Fibroblast of skin of scalp (primary cell): Measurements from ENCODE around the gene RFC5.
"Not testable (repeated sequence)": the region's sequence is repeated elsewhere in the genome, so short reads cannot be mapped to it uniquely, and the experiment has no call there.

ENCODE experiments used
- DNase-seq: peaks from one replicate; pipeline ENCODE4 v3.0.0-alpha.2; 2013

RFC5 gene

GRCh38 chr12:118015944-118016343 is 559 bp upstream of the RFC5 start:
- DNase-seq, result no peak

DNA sequence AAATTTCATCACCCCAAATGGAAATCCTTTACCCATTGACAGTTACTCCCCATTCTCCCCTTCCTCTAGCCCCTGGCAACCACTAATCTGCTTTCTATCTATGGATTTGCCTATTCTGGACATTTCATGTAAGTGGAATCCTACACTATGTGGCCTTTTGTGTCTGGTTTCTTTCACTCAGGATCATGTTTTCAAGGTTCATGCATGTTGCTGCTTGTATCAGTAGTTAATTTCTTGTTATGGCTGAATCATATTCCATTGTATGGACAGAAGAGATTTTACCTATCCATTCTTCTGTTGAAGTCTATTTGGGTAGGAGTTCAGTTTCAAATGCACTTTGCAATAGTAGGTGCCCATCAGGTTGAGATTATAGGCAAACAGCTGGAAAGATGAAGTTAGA is 1.4 kb downstream of the RFC5 start:
- no peak for DNase-seq

DNA sequence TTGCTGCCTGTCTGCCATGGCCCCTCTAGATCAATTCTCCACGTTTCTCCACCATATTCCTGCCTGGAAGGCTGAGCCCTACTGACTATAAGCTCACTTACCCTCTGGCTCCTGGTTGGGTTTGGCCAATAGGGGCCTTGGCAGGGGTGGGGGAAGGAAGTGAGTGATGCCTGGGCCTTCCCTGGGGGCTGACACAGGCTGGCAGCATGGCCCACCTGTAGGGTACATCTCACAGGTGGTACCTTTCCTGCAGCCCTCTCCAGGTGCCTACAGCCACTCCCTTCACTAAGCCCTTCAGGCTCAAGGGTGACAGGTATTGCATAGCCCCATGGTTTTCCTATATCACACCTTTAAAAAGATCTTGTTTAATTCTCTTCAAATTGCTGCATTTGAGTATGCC is 3.5 kb downstream of the RFC5 start:
- no peak for DNase-seq

DNA sequence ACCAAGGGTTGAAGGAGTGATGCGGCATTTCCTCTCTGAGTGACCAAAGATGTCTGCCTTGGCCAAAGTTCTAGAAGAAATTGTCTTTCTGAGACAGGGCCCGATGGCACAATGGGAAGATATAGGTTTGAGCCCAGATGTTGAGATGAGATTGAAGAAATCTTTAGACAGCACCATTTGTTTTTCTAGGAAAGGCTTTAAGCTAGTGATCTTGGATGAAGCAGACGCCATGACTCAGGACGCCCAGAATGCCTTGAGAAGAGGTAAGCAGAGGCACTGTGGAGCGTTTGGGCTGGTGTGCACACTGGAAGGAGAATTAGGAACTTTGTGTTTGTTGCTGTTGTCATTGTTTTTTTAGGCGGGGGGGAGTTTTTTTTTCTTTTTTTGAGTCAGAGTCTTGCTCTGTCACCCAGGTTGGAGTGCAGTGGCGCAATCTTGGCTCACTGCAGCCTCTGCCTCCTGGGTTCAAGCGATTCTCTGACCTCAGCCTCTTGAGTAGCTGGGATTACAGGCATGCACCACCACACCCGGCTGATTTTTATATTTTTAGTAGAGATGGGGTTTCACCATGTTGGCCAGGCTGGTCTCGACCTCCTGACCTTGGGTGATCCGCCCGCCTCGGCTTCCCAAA is 5.7 kb downstream of the RFC5 start:
- not testable (repeated sequence) for DNase-seq

GRCh38 chr12:118022728-118023109 is 6.2 kb downstream of the RFC5 start:
- DNase-seq, result no peak

GRCh38 chr12:118023301-118023860 is 6.9 kb downstream of the RFC5 start:
- DNase-seq, result no peak

GRCh38 chr12:118025168-118025567 is 8.7 kb downstream of the RFC5 start:
- no peak for DNase-seq

GRCh38 chr12:118029166-118029565 is 12.7 kb downstream of the RFC5 start:
- no peak for DNase-seq

DNA sequence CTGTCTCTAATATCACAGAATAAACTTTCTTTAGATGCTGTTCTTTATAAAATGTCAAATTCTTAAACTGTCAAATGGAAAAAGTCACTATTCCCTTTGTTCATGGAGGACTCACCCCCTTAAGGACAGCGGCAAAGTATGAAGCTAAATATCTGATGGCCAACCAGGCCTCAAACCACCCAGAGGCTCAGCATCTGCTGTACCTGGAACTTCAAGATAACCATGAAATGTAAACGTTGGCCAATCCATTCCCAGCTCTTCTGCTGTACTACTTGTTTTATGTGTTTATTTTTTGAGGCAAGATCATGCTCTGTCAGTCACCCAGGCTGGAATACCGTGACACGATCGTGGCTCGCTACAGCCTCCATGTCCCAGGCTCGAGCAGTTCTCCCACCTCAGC is 15.7 kb downstream of the RFC5 start:
- DNase-seq, result no peak

GRCh38 chr12:118033323-118033722 is 16.8 kb downstream of the RFC5 start:
- no peak for DNase-seq

GRCh38 chr12:118033902-118034301 is 17.4 kb downstream of the RFC5 start:
- DNase-seq, result no peak

DNA sequence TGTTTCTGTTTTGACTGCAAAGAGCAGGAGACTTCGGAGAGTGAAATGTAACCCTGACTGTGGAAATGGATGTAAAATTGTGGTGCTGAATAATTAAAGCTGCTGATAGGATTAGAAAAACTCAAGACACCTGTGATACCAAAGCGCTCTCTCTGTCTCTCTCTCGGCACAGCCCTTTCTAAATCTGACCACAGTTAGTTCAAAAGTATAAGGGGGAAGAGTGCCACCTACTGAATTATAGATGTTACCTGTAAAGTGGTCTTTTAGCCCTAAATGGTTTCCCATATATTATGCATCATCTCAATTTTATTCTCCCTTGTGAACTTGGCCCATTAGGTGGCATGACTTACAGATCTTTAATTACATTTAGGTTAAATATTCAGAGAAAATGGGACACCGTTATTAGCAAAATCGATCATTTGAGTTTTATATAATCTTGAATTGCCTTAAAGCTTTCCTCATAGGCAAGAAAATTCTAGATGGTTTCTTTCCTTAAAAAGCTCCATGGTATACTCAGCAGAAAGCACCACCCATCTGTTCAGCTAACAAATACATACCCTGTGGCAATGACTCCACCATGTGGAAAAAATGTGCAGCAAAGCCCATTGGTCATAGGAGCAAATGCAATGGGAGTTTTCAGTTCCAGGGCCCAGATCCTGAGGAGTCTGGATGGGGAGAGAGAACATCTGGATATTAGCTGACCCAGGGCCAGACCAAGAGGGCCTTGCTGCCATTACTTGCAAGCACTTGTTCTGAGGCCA is 18.1 kb downstream of the RFC5 start:
- peak; percentile 70 for DNase-seq

DNA sequence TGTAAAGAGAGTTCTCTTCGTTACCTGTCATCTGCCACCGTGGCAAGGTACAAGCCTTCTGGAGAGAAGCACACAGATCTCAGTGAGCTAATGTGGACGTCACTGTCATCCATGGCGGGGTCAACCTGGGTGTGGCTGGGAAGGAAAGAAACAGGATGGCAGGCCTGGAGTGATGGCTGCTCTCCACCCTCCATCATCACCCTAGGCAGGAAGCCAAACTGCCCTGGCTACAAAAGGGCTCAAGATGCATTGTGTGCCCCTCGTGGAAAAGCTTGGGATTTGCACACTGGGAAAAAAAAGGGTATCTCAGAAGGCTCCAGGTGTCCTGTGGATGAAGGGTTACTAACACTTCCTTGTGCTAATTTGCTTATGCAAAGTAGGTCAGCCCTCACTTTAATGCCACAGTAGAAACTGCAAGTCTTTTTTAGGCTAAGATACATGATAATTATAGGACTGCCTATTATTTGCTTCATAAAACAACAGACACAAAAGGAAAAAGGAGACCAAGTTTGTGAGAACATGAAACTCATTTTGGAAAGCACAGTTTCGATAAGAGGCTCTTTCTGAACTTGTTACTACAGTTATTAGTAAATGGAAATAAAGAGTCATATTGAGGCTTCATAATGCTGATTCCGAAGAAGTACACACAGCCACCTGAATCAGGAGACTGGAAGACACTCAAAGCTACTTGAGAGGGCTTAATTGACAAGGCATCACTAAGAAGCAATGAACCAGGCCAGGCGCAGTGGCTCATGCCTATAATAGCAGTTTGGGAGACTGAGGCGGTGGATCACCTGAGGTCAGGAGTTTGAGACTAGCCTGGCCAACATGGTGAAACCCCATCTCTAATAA is 18.9 kb downstream of the RFC5 start:
- peak; percentile 46 for DNase-seq

GRCh38 chr12:118036672-118037411 is 20.3 kb downstream of the RFC5 start:
- no peak for DNase-seq

- DNase-seq, result no peak
These were observed 21.6 kb downstream of the RFC5 start for GRCh38 chr12:118038137-118038536.

DNA sequence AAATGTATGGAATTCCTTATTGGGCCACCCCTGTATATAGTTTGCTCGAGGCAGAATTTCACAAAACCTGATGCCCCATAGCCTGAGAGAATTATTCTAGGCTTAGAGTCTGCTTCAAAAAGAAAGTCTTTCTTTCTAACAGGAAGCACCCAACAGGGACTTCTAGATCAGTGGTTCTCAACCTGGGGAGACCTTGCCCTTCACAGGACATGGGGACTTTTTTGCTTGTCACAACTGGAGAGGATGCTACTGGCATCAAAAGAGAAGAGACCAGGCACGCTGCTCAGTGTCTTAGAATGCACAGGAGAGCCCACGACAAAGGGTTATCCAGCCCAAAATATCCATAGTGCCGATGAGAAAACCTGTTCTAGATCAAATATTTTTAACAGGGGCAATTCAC is 25.6 kb downstream of the RFC5 start:
- DNase-seq, result no peak

DNA sequence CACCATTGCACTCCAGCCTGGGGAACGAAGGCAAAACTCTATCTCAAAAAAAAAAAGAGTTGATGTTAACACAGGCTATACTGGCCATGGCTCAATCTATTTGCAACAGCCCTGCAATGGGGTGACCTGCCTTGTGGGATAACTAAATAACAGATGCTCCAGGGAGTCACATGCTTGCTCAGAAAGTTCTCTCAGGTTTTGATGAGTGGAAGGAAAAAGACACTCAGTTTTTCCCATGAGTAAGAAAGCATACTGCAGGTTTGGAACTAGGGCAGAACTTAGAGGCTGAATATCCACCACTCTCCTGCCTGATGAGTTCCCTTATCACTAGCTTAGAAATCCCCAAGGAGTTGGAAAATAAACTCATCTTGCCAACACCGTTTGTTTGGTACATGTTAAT is 27.6 kb downstream of the RFC5 start:
- no peak for DNase-seq

DNA sequence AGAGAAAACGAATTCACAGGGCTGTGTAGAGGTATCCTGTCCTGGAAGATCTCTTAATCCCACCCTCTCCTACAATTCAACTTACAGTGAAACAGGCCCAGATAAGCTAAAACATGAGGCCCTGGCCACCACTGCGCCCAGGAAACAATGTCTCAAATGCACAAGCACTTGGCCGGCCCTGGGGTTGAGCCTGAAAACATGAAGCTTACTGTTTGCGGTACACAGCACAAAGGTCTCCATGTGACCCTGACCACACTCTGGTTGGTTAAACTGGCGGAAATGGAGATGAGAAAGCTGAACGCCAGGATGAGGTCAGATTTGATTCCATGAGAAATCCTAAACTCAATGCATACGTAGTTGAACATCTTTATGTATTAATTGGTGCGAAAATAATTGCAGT is 28.1 kb downstream of the RFC5 start:
- no peak for DNase-seq

- DNase-seq, result no peak
These were observed 29.9 kb downstream of the RFC5 start for GRCh38 chr12:118046430-118046829.

DNA sequence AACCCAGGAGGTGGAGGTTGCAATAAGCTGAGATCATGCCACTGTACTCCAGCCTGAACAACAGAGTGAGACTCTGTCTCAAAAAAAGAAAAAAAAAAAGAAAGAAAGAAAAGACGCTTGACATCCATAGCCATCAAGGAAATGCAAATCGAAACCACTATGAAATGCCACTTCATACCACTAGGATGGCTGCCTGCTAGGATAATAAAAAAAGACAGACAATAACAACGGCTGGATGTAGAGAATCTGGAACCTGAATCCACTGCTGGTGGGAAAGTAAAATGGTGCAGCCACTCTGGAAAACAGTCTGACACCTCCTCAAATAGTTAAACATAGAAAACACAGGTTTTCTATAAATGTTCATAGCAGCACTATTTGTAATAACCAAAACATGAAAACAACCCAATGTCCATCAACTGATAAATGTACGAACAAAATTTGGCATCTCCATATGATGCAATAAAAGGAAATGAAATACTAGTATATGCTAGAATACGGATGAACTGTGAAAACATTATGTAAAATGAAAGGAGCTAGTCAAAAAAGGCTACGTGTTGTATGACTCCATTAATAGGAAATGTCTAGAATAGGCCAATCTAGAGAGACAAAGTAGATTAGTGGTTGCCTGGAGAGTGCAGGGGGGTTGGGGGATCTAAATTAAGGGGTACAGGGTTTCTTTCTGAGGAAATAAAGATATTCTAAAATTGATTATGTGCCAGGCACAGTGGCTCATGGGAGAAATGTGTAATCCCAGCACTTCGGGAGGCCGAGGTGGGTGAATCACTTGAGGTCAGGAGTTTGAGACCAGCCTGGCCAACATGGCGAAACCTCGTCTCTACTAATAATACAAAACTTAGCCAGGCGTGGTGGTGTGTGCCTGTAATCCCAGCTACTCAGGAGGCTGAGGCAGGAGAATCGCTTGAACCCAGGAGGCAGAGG is 34.7 kb downstream of the RFC5 start:
- no peak for DNase-seq

GRCh38 chr12:118052324-118053070 is 36.0 kb downstream of the RFC5 start:
- DNase-seq, result peak; percentile 94
